ENCODE data around the gene NUBPL. TPM values are rescaled to one million over a fixed set of nuclear protein-coding genes. Genes with fewer than 3 reads are reported as not detected.

The NUBPL gene
- total and polyA plus RNA-seq, 8 donors, result 10.1 to 19.0 (median 16.9) TPM

DNA sequence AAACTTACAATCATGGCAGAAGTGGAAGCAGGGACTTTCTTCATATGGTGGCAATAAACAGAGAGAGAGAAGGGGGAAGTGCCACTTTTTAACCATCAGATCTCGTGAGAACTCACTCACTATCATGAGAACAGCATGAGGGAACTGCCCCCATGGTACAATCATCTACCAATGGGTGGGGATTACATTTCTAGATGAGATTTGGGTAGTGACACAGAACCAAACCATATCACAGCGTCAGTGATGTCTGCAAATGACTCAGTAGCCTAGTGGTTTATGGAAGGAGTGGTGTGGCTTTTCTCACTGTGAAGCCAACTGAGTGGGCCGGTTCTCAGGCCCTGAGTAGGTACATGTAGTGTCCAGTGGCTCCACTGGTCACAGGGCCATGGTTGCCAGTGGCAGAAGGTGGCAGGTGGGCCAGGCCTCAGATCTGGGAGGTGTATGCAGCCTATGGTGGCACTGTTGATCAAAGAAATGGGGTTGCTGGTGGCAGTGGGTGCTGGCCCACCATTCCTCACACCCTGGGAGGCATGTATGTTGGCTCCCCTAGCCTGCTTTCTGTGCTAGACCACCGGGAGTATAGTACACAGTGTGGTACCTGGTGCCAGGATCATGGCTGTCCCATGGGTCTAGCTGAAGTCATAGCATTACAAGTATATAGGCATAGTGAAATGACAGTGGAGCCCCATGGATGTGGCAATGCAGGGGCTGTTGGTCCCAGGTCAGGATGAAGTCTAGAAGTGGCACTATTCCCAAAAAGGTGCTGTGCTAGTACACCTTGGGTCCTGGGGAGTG, 191.9 kb downstream of the NUBPL start:
- intact Hi-C loops (cut with DNase I), result no loop called here
- no peak overlapping the region for H3K4me3 ChIP-seq
- ATAC-seq (no peak), DNase-seq (no peak)
- no peaks in the 10 kb centered on the region for H3K36me3 ChIP-seq
- TF ChIP-seq, protein P1, sequence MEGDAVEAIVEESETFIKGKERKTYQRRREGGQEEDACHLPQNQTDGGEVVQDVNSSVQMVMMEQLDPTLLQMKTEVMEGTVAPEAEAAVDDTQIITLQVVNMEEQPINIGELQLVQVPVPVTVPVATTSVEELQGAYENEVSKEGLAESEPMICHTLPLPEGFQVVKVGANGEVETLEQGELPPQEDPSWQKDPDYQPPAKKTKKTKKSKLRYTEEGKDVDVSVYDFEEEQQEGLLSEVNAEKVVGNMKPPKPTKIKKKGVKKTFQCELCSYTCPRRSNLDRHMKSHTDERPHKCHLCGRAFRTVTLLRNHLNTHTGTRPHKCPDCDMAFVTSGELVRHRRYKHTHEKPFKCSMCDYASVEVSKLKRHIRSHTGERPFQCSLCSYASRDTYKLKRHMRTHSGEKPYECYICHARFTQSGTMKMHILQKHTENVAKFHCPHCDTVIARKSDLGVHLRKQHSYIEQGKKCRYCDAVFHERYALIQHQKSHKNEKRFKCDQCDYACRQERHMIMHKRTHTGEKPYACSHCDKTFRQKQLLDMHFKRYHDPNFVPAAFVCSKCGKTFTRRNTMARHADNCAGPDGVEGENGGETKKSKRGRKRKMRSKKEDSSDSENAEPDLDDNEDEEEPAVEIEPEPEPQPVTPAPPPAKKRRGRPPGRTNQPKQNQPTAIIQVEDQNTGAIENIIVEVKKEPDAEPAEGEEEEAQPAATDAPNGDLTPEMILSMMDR (IDR thresholded peaks at IDR 0.05), result no peak
- H3K4me1 ChIP-seq, result no peaks in the 10 kb centered on the region
- no peak overlapping the region for H3K27ac ChIP-seq
- no peaks in the 10 kb centered on the region for H3K27me3 ChIP-seq
- H3K9me3 ChIP-seq, result peaks cover 8 to 30% of the 10 kb centered on the region in 2 donors

DNA sequence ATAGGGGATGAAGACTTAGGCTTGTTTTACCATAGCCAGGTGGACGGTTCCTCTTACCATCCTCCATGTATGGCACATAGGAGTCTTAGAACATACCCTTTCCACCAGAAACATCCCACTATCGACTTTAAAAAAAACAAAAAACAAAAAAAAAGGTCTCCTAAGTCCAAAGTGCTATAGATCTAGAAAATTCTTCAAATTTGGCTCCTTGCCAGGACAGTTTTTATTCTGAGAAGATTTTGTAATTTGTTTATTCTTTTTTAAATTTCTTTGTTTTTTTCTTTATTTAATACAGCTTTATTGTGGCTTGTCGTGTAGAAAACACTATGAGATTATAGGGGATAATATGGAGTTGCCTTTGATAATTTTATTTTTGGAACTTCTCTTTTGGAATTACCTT, 197.7 kb downstream of the NUBPL start:
- ATAC-seq (no peak), DNase-seq (no peak)
- TF ChIP-seq, protein P1 (IDR thresholded peaks at IDR 0.05), result no peak
- Histone ChIP-seq H3K9me3 (no peaks in the 10 kb centered on the region), H3K4me3 (no peak overlapping the region), H3K27ac (no peak overlapping the region), H3K36me3 (no peaks in the 10 kb centered on the region), H3K4me1 (no peaks in the 10 kb centered on the region), H3K27me3 (no peaks in the 10 kb centered on the region)
- intact Hi-C loops (cut with DNase I), result no loop called here

DNA sequence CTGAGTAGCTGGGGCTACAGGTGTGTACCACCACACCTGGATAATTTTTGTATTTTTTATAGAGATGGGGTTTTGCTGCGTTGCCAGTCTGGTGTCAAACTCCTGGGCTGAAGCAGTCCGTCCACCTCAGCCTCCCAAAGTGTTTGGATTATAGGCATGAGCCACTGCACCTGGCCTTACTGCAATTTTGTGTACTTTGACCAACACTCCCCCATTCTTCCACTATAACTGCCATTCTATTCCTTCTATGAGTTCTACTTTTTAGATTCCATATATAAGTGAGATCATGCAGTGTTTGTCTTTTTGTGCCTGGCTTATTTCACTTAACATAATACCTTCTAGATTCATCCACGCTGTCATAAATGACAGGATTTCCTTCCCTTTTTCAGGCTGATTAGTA, 199.1 kb downstream of the NUBPL start:
- DNase-seq (no peak), ATAC-seq (no peak)
- TF ChIP-seq, protein P1 (IDR thresholded peaks at IDR 0.05), result no peak
- H3K27me3 ChIP-seq, result no peaks in the 10 kb centered on the region
- intact Hi-C loops (cut with DNase I), result no loop called here
- H3K4me3 ChIP-seq, result no peak overlapping the region
- no peak overlapping the region for H3K27ac ChIP-seq
- H3K36me3 ChIP-seq, result no peaks in the 10 kb centered on the region
- no peaks in the 10 kb centered on the region for H3K4me1 ChIP-seq
- H3K9me3 ChIP-seq, result no peaks in the 10 kb centered on the region

DNA sequence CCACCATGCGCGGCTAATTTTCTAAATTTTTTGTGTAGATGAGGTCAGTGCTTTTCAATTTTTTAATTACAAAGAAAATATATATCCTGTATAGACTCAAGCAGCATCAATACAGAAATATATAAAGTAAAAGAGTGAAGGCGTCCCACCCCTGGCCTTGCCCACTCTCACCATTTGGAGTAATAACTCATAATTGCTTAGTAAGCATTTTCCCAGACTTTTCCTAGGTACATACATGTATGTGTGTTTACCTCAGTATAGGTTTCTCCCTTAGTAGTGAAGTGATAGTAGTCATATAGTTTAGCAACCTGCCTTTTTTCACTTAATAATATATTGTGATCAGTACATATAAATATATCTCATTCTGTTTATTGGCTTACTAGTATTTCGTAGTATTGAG, 200.1 kb downstream of the NUBPL start:
- TF ChIP-seq, protein P1 (IDR thresholded peaks at IDR 0.05), result no peak
- Histone ChIP-seq H3K4me3 (no peak overlapping the region), H3K36me3 (no peaks in the 10 kb centered on the region), H3K27ac (no peak overlapping the region), H3K27me3 (no peaks in the 10 kb centered on the region), H3K4me1 (no peaks in the 10 kb centered on the region), H3K9me3 (no peaks in the 10 kb centered on the region)
- intact Hi-C loops (cut with DNase I), result no loop called here
- no peak for ATAC-seq
- no peak for DNase-seq

DNA sequence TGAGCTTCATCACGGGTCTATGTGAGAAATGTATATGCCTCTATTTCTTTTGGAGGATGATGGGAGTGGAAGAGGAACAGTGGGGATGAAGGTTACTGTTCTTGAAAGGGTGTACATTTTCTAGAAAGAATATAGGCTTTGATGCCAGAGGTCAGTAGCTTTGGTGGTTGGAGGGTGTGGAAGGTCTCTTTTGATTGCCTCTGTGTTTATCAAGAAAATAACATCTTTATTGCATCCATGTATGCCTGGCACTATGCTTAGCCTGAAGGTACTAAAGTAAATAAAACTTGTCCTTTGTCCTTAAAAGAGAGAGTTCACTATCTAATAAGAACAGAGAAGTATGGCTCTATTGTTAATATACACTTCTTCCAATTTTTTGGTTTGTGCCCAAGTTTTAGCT, 201.8 kb downstream of the NUBPL start:
- Histone ChIP-seq H3K4me1 (no peaks in the 10 kb centered on the region), H3K27me3 (no peaks in the 10 kb centered on the region), H3K4me3 (no peak overlapping the region), H3K9me3 (no peaks in the 10 kb centered on the region), H3K27ac (no peak overlapping the region), H3K36me3 (no peaks in the 10 kb centered on the region)
- ATAC-seq (no peak), DNase-seq (no peak)
- TF ChIP-seq, protein P1 (IDR thresholded peaks at IDR 0.05), result no peak
- intact Hi-C loops (cut with DNase I), result no loop called here
